GM18508 (cell line): ENCODE measurements around the gene LIMS2.

Experiments used
- ATAC-seq: cut with Tn5 transposase; IDR thresholded peaks from one replicate; pipeline ENCODE4 v1.9.1; 2021; ENCODE audit warnings: moderate number of reproducible peaks; ENCODE audit not compliant: insufficient read depth, unreplicated experiment

LIMS2 gene

GRCh38 chr2:127626175-127626574, 49.2 kb downstream of the LIMS2 start:
- no peak for ATAC-seq

DNA sequence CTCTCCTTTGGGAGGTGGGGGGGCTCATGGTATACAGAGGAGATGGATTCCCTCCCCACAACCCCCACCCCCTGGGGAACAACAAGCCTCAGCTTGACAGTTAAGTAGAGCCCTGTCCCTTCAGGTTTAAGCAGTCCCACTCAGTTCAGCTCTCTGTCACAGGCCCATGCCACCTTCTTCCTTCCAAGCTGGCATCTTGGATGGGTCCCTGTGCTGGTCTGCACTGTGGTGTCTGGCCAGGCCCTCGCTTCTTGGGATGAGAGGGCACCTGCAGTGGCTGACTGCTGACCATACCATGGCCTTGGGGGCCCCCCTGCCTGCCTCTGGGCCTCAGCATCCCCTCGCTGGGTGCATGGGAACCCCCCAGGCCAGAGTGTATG, 49.8 kb downstream of the LIMS2 start:
- no peak for ATAC-seq

- no peak for ATAC-seq
These were observed 50.4 kb downstream of the LIMS2 start for GRCh38 chr2:127624756-127625571.

DNA sequence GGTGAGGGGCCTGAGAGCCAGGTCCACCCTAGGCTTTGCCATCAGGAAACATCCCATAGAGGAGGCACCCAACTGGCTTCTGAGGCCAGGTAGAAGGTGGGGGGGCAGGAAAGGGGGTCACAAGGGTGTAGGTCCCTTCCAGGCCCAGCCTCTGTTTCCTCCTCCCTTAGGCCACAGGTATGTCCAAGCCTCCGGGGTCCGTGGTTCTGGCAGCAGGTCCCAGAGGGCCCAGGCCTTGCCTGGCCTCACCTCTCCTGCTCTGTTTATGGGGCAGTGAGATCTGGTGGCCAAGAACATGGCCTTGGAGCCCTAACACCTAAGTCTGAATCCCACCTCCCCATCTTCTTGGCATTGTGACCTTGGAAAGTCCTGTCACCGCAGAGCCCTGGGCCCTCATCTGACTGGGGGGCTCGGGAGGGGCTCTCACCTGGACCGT, 51.0 kb downstream of the LIMS2 start:
- no peak for ATAC-seq

- no peak for ATAC-seq
These were observed 51.7 kb downstream of the LIMS2 start for GRCh38 chr2:127623388-127624319.

DNA sequence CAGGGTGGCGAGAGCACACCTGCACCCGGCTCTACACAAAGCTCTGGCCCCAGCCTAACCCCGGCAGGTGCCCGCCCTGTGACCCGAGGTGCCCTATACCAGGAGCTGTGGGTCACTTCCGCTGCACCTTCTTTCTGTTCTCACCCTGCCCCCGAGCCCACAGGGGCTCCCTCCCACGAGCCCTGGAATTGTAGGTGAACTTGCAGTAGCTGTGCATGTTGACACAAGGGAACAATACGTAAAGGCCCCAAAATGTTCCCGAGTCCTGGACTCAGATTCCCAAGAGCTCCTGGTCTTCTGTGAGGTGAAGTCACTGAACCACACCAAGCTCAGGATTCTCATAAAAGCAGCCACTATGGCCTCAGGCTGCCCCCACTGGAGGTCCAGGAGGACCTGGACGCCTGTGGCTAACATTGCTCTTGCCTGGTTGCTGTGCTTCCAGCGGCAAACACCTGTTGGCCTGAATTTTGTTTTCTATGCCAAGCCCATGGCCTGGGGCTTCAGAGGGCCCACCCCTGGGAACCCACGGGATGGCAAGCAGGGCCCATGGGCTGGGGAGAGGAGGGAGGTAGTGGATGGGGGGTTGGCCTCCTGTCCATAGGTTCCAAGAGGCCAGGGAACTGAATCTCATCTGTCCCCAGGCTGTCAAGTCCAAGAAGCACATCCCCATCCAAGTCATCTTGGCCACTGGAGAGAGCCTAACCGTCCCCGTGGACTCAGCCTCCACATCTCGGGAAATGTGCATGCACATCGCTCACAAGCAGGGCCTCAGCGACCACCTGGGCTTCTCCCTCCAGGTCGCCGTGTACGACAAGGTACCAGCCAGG, 52.6 kb downstream of the LIMS2 start:
- no peak for ATAC-seq

DNA sequence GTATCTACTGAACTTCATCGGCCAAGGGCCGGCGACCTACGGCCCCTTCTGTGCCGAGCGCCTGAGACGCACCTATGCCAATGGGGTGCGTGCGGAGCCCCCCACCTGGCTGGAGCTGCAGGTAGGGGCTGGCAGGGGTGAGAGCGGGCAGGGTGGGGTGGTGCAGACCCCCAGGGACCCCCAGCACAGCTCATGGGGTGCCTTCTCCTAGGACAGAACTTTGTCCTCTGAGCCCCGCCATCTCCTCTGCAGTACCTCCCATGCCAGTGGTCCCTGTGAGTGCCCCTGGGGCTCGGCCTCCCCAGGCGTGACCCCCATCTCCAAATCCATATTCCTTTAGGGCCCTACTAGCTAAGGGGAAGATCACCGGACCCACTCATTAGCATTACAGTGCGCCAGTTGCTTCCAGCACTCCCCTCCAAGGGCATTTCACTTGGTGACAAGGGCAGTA, 53.3 kb downstream of the LIMS2 start:
- ATAC-seq: no peak

- no peak for ATAC-seq
These were observed 54.5 kb downstream of the LIMS2 start for GRCh38 chr2:127620866-127621265.

DNA sequence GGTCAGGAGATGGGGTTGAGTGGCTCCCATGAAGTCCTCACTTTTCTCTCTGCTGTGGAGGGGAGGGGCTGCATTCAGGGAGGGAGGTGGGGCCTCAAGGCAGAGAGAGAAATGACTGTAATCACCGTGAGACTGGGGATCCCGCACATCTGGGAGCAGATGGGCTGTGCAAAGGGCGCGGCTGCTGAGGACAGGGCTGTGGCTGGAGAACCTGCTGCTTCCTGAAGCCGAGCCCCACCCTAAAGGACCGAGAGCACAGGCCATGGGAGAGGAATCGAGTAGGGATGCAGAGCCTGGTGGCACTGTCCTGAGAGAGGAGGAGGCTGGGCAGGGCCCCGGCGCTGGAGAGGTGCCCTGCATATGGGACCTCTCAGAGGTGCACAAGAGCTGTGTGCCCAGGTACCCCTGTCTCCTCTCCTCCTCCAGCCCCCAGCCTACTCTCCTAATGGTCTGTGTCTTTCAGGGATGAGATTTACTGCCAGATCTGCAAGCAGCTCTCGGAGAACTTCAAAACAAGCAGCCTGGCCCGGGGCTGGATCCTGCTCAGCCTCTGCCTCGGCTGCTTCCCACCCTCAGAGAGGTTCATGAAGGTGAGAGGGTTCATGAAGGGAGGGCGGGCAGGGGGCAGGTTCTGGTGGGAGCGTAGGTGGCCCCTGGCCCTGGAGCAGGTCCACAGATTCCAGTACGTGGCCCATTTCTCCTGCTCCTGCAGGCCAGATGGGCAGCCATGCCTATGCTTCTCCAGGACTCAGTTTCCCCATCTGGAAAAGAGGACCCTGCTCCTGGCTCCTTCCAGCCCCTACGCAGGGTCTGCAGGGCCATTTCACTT, 55.2 kb downstream of the LIMS2 start:
- ATAC-seq: no peak

DNA sequence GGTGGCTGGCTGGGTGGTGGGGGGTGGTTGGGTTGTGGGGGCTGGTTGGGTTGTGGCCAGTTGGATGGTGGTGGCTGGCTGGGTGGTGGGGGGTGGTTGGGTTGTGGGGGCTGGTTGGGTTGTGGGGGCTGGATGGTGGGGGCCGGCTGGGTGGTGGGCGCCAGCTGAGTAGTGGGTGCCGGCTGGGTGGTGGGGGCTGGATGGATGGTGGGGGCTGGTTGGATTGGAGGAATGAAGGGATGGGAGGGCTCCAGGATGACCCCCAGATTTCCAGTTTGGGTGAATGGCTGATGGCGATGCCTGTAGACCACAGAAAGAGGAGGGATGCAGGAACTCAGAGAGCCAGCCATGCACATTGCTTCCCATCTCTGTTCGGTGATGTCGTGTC, 56.1 kb downstream of the LIMS2 start:
- ATAC-seq: no peak

DNA sequence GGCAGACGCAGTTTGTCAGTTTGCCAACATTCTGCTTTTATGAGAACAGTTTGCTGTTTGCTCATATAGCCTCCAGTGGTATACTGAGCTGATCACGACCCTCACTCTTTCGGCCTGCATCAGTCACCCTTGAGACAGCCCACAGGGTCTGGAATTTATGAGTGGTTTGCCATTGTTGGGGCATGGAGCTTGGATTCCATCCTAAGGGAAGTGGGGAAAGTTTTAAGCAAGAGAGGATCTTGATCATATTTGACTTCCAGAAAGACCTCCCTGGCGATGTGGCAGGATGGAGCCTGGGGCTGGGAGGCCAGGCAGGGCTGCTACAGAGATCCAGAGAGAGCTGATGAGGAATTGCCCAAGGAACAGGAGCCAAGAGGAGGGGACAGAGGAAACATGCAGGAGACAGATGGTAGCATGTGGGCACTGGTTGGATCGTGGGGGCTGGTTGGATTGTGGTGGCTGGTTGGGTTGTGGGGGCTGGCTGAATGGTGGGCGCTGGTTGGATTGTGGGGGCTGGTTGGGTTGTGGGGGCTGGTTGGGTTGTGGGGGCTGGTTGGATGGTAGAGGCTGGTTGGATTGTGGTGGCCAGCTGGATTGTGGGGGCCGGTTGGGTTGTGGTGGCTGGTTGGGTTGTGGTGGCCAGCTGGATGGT, 56.7 kb downstream of the LIMS2 start:
- ATAC-seq: no peak

DNA sequence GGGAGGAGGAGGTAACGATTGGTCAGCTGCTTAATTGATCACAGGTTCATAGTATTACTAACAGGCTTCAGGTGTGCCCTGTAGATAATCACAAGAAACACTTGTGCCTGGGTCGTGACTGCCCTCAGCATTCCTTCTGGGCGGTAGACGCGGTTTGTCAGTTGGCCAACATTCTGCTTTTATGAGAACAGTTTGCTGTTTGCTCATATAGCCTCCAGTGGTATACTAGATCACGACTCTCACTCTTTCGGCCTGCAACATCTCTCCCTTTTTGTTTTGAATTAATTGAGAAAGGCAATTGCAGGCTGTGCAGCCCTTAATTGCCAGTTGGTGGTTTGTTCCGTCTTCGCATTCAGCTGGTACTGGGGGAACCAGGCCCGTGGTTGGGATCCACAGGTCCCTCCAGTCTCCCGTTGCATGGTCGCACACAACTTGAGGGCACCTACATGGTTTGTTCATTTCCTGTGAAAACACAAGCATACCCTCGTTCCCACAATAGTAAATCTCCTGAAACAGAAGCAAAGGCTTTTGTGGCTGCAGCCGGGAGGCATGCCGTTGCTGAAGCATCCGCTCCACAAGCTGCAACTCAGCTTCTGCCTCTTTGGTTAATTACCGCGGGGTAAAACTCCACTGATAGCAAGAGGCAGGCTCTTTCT, 59.7 kb downstream of the LIMS2 start:
- ATAC-seq: no peak

- ATAC-seq: no peak
These were observed 60.6 kb downstream of the LIMS2 start for GRCh38 chr2:127614731-127615130.

DNA sequence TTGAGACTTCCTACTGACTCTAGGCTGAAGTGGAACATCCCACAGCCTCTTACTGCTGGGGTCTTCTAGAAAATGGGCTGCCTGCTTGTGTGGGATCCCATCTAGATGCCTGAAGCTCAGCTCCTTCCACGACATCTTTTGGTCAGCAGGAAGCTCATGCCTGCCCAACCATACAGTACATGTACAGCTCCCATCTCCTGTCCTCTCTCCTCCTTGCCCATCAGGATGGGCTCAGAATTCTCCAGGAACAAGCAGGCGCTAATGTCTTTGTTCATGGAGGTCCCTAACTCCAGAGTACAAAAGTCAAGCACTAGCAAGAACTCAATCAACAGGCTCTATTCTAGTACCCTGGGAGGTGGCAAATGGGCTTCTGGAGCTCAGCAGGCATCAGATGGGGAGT, 61.1 kb downstream of the LIMS2 start:
- no peak for ATAC-seq

- ATAC-seq: no peak
These were observed 63.1 kb downstream of the LIMS2 start for GRCh38 chr2:127612111-127612822.

- no peak for ATAC-seq
These were observed 64.0 kb downstream of the LIMS2 start for GRCh38 chr2:127611076-127611925.

GRCh38 chr2:127610561-127610960, 64.8 kb downstream of the LIMS2 start:
- ATAC-seq: no peak
